WERI-Rb-1 (cell line): ENCODE data around the gene DBN1.

Experiments used
- DNase-seq: peaks from one replicate; pipeline ENCODE4 v3.0.0-alpha.2; 2020
- H3K27ac ChIP-seq: fragments of 250-450 bp; sonication (Bioruptor Pico); 2 replicates; pipeline ENCODE4 v1.5.1; 2020; ENCODE audit warnings: mild to moderate bottlenecking, moderate library complexity
- H3K27me3 ChIP-seq: fragments of 250-450 bp; sonication (Bioruptor Pico); 2 replicates; pipeline ENCODE4 v1.5.1; 2021; ENCODE audit warnings: mild to moderate bottlenecking, low read depth, moderate library complexity; ENCODE audit not compliant: insufficient read depth, severe bottlenecking
- H3K36me3 ChIP-seq: fragments of 250-450 bp; sonication (Bioruptor Pico); 2 replicates; pipeline ENCODE4 v1.5.1; 2020; ENCODE audit warnings: mild to moderate bottlenecking, moderate library complexity
- H3K4me3 ChIP-seq: 2 replicates; pipeline ENCODE4 v1.5.1; 2011; ENCODE audit warnings: low read depth, mild to moderate bottlenecking, control low read depth, low read length
- H3K9me3 ChIP-seq: fragments of 250-450 bp; sonication (Bioruptor Pico); 2 replicates; pipeline ENCODE4 v1.5.1; 2021; ENCODE audit warnings: mild to moderate bottlenecking, moderate library complexity; ENCODE audit not compliant: severe bottlenecking
- CTCF ChIP-seq: IDR thresholded peaks from 2 replicates; pipeline ENCODE4 v1.5.1; 2011; ENCODE audit warnings: low read depth, mild to moderate bottlenecking, control low read depth, inconsistent platforms, low read length

Gene DBN1

GRCh38 chr5:177484902-177485549 is 11.6 kb upstream of the DBN1 start:
- no peak overlapping the region for H3K4me3 ChIP-seq
- H3K9me3 ChIP-seq: no peaks in the 10 kb centered on the region
- no peak for TF ChIP-seq CTCF
- peak overlapping the region; percentile 64 for H3K27ac ChIP-seq
- H3K36me3 ChIP-seq: peaks cover 10% of the 10 kb centered on the region
- no peaks in the 10 kb centered on the region for H3K27me3 ChIP-seq
- no peak for DNase-seq

- peaks cover 6% of the 10 kb centered on the region for H3K36me3 ChIP-seq
- peak overlapping the region; percentile 64 for H3K27ac ChIP-seq
- TF ChIP-seq CTCF: no peak
- H3K27me3 ChIP-seq: no peaks in the 10 kb centered on the region
- no peaks in the 10 kb centered on the region for H3K9me3 ChIP-seq
- no peak overlapping the region for H3K4me3 ChIP-seq
- DNase-seq: peak; percentile 59
Measured at GRCh38 chr5:177483994-177484901, 10.8 kb upstream of the DBN1 start.

GRCh38 chr5:177483042-177483441 is 9.6 kb upstream of the DBN1 start:
- Histone ChIP-seq H3K4me3 (no peak overlapping the region), H3K36me3 (peaks cover 3% of the 10 kb centered on the region), H3K27ac (no peak overlapping the region), H3K27me3 (no peaks in the 10 kb centered on the region), H3K9me3 (no peaks in the 10 kb centered on the region)
- no peak for TF ChIP-seq CTCF
- no peak for DNase-seq

GRCh38 chr5:177482359-177482795 is 8.9 kb upstream of the DBN1 start:
- H3K27me3 ChIP-seq: no peaks in the 10 kb centered on the region
- TF ChIP-seq CTCF: no peak
- H3K9me3 ChIP-seq: no peaks in the 10 kb centered on the region
- no peak overlapping the region for H3K27ac ChIP-seq
- DNase-seq: no peak
- no peak overlapping the region for H3K4me3 ChIP-seq
- no peaks in the 10 kb centered on the region; the same call in none of the 2 replicates for H3K36me3 ChIP-seq

GRCh38 chr5:177479774-177480173 is 6.3 kb upstream of the DBN1 start:
- no peak for TF ChIP-seq CTCF
- no peaks in the 10 kb centered on the region; the same call in 1 of the 2 replicates for H3K36me3 ChIP-seq
- no peaks in the 10 kb centered on the region for H3K9me3 ChIP-seq
- no peak overlapping the region for H3K4me3 ChIP-seq
- DNase-seq: no peak
- no peaks in the 10 kb centered on the region for H3K27me3 ChIP-seq
- no peak overlapping the region for H3K27ac ChIP-seq
